Measurements from ENCODE around the gene RFX1. TPM values are rescaled to one million over a fixed set of nuclear protein-coding genes. Genes with fewer than 3 reads are reported as not detected.

RFX1 gene
- 2.2 to 6.5 TPM (median 5.8 TPM) in 5 replicates for total RNA-seq (2022; extraction: Qiagen RNA extraction; ENCODE audit: low read depth)

DNA sequence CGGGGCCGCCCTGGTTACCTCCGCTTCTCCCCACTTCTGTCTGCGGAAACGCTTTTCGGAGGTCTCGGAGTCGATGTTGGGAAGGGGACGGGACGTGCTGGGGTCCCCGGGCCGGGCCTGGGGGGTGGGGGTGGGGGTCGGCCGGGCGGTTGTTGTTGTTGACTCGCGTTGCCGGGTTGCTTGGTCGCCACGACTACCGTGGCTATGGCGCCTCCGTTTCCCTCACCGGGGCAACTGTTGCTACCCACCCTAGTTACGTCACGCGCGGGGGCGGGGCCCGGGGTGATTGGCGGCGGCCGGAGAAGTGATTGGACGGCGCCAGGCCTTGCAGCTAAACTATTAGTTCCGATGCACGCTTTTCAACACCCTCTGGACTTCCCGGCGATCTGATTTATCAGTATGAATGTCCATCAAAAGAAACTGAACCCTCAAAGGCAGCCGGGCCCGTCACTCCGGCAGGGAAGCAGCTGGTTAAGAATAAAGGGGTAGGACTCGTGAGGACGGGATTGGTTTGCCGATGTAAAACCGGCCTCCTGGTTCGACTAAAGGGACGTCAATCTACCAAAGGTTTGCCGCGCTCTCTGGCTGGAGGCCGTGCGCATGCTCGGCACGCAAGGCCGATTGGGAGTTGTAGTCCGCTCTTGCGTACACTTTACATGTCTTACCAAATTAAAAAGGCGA is at the start of gene RFX1:
TSS of gene RFX1 (minus strand) at position 236 of the 681 bp plus-strand sequence. CDS start 12,477 bp downstream, outside the sequence.

GRCh38 chr19:14031719-14032480 is 25.8 kb upstream of the RFX1 start, which contains the start of gene IL27RA:
Gene IL27RA (plus strand): TSS chr19:14031762. CDS start chr19:14031873, 111 bp downstream.

GRCh38 chr19:14027856-14028450 is 21.8 kb upstream of the RFX1 start, which contains the start of gene RLN3:
Gene RLN3 (plus strand): TSS chr19:14028148. CDS start chr19:14028205, 57 bp downstream.

DNA sequence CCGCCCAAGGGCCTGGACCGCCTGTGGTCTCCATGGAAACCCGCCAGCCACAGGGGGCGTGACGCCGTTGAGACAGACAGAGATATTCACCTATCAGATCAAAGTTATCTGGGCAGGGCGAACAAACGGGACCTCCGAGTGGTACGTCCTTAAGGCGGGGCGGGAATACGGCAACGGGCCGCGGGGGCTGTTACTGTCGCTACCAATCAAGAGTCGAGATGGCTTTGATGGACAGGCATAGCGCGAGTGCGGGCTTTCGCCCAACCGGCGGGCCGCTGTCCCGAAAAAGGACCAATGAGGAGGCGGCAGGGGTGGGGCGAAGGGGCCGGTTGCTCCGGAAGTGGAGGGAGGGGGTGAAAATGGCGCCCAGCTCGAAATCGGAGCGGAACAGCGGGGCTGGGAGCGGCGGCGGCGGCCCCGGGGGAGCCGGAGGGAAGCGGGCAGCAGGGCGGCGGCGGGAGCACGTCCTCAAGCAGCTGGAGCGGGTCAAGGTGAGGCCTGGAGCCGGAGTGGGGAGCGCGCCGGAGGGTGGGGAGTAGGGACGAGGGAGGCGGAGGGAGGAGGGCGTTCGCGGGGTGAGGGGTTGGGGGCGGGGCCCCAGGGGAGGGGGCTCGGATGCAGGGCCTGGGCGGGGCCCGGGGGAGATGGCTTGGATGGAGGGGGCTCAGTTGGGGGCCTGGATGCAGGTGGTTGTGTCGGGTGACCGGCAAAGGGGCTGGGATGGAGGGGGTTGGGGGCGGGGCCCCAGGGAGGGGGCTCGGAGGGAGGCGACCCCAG is 53.8 kb downstream of the RFX1 start, which contains the start of gene DCAF15:
TSS of gene DCAF15 (plus strand) at position 356 of the 777 bp plus-strand sequence. CDS start at position 360, 4 bp downstream.

GRCh38 chr19:13938301-13939064 is 67.6 kb downstream of the RFX1 start, which contains the start of gene PODNL1:
Gene PODNL1 (minus strand): TSS chr19:13938417. CDS start chr19:13938181, 236 bp downstream.

Other genes with a start within 250 kb of the RFX1 start
- 7.5 to 16.6 TPM (median 15.4 TPM) in 5 replicates for gene MRI1, start 241.8 kb downstream of the RFX1 start, total RNA-seq (2022; extraction: Qiagen RNA extraction; ENCODE audit: low read depth)
- gene C19orf53, start 231.9 kb downstream of the RFX1 start, total RNA-seq (2022; extraction: Qiagen RNA extraction; ENCODE audit: low read depth), result 139 to 203 TPM (median 187 TPM) in 5 replicates
- 3.2 to 6.8 TPM (median 6.0 TPM) in 5 replicates for gene ZSWIM4, start 210.9 kb downstream of the RFX1 start, total RNA-seq (2022; extraction: Qiagen RNA extraction; ENCODE audit: low read depth)
- 2.3 to 3.7 TPM (median 2.6 TPM) in 5 replicates for gene NANOS3, start 129.2 kb downstream of the RFX1 start, total RNA-seq (2022; extraction: Qiagen RNA extraction; ENCODE audit: low read depth)
- 0.14 to 0.85 TPM (median 0.56 TPM) in 4 of 5 replicates, not detected in the other for gene BRME1, start 100.2 kb downstream of the RFX1 start, total RNA-seq (2022; extraction: Qiagen RNA extraction; ENCODE audit: low read depth)
- gene CC2D1A, start 100.1 kb downstream of the RFX1 start, total RNA-seq (2022; extraction: Qiagen RNA extraction; ENCODE audit: low read depth), result 7.6 to 11.7 TPM (median 10.5 TPM) in 5 replicates
- gene PODNL1, start 67.9 kb downstream of the RFX1 start, total RNA-seq (2022; extraction: Qiagen RNA extraction; ENCODE audit: low read depth), result 0.95 to 1.7 TPM (median 1.0 TPM) in 5 replicates
- gene DCAF15, start 53.8 kb downstream of the RFX1 start, total RNA-seq (2022; extraction: Qiagen RNA extraction; ENCODE audit: low read depth), result 14.5 to 26.5 TPM (median 22.0 TPM) in 5 replicates
- not detected in 5 replicates for gene RLN3, start 21.8 kb upstream of the RFX1 start, total RNA-seq (2022; extraction: Qiagen RNA extraction; ENCODE audit: low read depth)
- gene IL27RA, start 25.4 kb upstream of the RFX1 start, total RNA-seq (2022; extraction: Qiagen RNA extraction; ENCODE audit: low read depth), result 5.7 to 10.9 TPM (median 9.8 TPM) in 5 replicates
- gene PALM3, start 55.8 kb upstream of the RFX1 start, total RNA-seq (2022; extraction: Qiagen RNA extraction; ENCODE audit: low read depth), result 1.4 to 3.5 TPM (median 1.8 TPM) in 5 replicates
- gene MISP3, start 66.5 kb upstream of the RFX1 start, total RNA-seq (2022; extraction: Qiagen RNA extraction; ENCODE audit: low read depth), result 2.1 to 5.4 TPM (median 3.9 TPM) in 5 replicates
- gene C19orf67, start 79.5 kb upstream of the RFX1 start, total RNA-seq (2022; extraction: Qiagen RNA extraction; ENCODE audit: low read depth), result not detected in 5 replicates
- gene SAMD1, start 84.4 kb upstream of the RFX1 start, total RNA-seq (2022; extraction: Qiagen RNA extraction; ENCODE audit: low read depth), result 25.4 to 49.0 TPM (median 42.9 TPM) in 5 replicates
- 33.3 to 37.7 TPM (median 34.9 TPM) in 5 replicates for gene PRKACA, start 111.4 kb upstream of the RFX1 start, total RNA-seq (2022; extraction: Qiagen RNA extraction; ENCODE audit: low read depth)
- 24.7 to 33.8 TPM (median 33.5 TPM) in 5 replicates for gene ASF1B, start 130.3 kb upstream of the RFX1 start, total RNA-seq (2022; extraction: Qiagen RNA extraction; ENCODE audit: low read depth)
- gene ADGRL1, start 199.8 kb upstream of the RFX1 start, total RNA-seq (2022; extraction: Qiagen RNA extraction; ENCODE audit: low read depth), result 2.3 to 5.8 TPM (median 5.1 TPM) in 5 replicates

Measured in A549 treated with ZK216348 at 1 μM for 4 hours (cell line).